GM12873 (cell line): ENCODE measurements around the gene CDT1.

Source experiments
- TF ChIP-seq, protein P1 (sequence below): IDR thresholded peaks from 2 replicates; pipeline ENCODE4 v1.5.1; 2012; ENCODE audit warnings: low read depth, mild to moderate bottlenecking, moderate library complexity, low read length, control low read depth; ENCODE audit not compliant: insufficient read depth; ENCODE audit errors: missing control alignments

The CDT1 gene

DNA sequence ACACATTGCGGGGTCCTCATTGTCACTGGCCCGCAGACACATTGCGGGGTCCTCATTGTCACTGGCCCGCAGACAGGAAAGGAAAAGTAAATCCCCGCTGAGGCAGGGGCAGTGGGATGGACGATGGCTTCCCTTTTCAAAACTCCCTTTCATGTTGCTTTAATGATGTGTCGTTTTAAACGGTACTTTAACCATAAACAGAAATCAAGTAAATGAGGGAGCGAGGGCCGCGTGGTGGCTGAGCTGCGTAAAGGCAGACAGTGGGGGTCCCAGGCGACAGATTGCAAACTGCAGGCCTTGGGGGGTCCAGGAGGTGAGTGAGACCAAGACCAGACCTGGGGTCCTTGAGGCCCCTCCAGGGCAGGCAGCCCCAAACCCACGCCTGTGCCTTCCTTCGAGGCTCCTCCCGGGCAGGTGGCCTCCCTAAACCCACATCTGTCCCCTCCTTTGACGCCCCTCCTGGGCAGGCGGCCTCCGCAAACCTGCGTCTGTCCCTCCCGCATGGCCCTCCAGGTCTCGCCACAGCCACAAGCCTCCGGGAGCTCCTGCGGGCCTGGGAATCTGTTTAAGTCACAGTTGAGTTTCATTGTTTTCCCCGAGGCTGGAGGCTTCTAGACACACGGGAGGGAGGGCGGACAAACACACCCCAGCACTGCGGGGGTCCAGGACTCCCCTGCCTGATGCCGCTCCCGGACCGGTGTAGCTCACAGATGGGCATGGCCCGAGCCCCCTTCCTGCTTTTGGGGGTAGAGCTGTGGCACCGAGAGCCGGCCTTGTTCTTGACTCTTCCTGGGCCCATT lies 25.9 kb upstream of the CDT1 start:
- TF ChIP-seq, protein P1, sequence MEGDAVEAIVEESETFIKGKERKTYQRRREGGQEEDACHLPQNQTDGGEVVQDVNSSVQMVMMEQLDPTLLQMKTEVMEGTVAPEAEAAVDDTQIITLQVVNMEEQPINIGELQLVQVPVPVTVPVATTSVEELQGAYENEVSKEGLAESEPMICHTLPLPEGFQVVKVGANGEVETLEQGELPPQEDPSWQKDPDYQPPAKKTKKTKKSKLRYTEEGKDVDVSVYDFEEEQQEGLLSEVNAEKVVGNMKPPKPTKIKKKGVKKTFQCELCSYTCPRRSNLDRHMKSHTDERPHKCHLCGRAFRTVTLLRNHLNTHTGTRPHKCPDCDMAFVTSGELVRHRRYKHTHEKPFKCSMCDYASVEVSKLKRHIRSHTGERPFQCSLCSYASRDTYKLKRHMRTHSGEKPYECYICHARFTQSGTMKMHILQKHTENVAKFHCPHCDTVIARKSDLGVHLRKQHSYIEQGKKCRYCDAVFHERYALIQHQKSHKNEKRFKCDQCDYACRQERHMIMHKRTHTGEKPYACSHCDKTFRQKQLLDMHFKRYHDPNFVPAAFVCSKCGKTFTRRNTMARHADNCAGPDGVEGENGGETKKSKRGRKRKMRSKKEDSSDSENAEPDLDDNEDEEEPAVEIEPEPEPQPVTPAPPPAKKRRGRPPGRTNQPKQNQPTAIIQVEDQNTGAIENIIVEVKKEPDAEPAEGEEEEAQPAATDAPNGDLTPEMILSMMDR: no peak

DNA sequence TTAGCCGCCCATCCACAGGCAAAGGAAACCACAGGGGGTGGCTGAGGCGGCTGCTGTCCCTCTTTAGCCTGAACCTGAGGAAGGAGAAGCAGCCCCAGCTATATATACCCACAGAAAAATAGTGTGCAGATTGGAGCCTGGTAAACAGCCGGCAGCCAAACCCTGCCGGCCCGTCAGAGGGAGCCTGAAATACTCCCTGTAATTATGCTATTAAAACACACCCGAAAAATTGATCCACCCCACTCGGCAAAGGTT lies 25.4 kb upstream of the CDT1 start:
- TF ChIP-seq, protein P1: no peak

DNA sequence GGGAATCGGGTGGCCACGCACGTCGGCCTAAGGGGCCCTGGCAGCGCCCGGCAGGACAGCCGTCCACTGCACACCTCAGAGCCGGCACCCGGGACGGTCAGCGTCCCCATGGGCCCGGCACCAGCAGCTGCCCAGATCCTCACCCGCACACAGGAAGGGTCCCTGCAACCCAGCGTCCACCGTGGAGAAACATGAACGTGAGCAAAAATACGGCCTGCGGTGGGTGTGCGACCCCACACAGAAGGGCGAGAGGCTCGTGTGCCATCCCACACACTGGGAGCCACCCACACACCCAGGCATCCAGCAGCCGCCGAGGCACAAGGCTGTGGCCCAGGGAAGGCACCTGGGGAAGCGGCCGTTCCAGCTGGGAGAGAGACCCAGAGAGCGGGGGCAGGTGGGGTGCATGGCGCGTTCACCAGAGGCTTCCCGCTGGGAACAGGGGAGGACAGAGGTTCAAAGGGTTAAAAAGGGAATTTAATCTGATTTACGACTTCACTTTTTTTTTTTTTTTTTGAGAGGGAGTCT lies 25.0 kb upstream of the CDT1 start:
- TF ChIP-seq, protein P1: no peak

DNA sequence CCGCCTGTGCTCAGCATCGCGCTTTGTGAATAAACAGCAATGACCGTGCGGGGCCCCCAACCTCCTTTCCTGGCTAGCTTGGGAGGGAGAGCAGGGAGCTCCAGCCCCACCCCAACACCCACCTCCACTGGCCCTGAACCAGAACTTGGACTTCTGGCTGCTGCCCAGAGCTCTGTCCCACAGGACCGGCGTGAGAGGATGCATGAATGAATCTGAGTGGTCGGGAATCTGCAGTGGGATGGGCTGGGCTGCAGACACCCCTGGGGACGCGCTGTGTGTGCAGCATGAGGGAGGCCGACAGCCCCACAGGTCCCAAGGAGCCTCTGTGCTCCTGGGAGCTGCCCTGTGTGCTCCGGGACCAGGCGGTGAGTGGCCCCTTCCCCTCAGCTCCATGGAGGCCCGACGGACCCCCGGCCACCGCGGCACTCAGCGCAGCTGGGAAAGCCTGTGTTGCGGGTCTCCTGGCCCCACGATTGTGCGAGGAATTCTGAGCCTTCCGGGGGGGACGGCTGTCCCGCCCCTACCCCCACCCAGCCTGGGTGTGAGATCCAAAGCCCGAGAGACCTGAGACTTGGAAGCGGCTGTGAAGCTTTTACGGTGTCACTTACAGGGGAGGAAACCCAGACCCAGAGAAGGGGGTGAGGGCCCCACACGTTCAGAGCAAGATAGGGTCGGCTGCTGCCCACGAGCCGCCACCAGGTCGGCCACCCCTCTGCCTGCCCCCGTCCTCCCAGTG lies 24.0 kb upstream of the CDT1 start:
- TF ChIP-seq, protein P1: no peak

DNA sequence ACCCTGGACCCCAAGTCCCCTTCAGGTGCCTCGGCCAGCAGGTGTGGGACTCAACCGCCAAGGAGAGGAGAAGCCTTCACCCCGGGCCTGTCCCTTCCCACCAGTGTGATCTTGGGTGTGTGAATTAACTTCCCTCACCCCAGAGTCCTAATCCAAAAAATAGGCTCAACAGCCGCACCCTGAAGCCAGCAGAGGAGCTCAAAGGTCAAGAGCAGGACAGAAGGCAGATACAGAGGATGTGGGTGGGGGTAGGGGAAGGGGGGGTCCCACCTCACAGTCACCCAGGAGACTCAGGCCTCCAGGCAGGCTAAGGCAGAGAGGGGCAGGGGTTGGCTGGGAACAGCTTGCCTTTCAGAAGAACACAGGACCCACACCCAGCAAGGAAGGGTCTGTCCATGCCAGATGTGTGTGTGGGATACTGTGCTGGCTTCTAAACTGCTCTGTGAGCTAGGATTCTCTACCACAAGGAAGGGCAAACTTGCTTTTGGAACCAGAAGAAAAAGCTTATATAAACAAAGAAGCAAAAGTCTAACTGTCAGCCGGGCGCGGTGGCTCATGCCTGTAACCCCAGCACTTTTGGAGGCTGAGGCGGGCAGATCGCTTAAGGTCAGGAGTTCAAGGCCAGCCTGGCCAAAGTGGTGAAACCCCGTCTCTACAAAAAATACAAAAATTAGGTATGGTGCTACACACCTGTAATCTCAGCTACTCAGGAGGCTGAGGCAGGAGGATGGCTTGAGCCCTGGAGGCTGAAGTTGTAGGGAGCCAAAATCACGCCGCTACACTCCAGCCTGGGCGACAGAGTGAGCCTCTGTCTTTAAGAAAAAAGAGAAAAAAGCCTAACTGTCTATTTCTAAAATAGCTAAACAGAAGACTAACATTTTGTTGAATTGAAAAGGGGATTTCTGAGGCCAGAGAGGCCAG lies 23.2 kb upstream of the CDT1 start:
- TF ChIP-seq, protein P1: no peak

DNA sequence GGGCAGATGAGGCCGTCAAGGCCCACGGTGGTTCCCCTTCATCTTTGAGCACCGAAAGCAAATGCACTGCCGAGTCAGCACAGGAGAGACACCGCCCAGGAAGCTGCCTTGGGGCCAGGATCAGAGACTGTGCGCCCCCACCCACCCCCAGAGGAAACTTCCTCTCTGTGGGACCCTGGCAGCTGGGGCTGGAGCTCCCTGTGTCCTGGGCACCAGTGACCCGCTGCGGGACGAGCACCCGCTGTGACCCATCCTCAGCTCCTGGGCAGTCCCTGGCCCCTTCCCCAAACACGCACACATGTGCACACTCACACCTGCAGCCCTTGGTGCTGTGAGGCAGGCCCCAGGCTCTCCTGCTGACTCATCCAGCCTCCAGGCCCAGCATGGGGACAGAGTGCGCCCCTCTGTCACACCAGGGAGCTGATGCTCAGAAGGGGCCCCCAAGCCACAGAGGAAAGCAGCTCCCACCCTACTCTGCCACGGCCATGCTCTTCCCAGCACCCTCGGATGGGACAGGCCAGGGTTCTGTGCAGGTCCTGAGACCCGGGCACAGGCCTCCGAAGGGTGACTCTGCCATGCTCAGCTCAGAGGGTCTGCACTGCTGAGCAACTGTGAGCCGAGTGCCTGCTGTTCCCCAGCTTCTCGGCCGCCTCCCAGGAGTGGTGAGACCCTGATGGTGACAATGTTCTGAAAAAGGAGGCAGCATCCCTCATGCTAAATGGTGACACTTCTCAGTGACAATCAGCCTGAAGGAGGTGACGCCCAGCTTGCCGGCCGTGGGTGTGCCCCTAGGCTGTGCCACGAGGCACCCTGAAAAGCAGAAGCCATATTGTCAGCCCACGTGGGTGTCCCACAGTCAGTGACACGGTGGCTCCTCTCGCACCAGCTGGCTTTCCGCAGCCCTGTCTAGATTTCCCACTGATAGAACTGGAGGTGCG lies 22.2 kb upstream of the CDT1 start:
- TF ChIP-seq, protein P1: no peak
